ENCODE measurements around the gene SH3RF3. TPM values are rescaled to one million over a fixed set of nuclear protein-coding genes. Genes with fewer than 3 reads are reported as not detected.
A peak's percentile ranks its signal among the peaks of the same experiment; 100 is the strongest.

SH3RF3 gene
- total and polyA plus RNA-seq, 2 of the 13 experiments (the other 11 are each of a cell fraction or from before 2014, with no cell fraction given), result 0.04 TPM; not detected in 1

DNA sequence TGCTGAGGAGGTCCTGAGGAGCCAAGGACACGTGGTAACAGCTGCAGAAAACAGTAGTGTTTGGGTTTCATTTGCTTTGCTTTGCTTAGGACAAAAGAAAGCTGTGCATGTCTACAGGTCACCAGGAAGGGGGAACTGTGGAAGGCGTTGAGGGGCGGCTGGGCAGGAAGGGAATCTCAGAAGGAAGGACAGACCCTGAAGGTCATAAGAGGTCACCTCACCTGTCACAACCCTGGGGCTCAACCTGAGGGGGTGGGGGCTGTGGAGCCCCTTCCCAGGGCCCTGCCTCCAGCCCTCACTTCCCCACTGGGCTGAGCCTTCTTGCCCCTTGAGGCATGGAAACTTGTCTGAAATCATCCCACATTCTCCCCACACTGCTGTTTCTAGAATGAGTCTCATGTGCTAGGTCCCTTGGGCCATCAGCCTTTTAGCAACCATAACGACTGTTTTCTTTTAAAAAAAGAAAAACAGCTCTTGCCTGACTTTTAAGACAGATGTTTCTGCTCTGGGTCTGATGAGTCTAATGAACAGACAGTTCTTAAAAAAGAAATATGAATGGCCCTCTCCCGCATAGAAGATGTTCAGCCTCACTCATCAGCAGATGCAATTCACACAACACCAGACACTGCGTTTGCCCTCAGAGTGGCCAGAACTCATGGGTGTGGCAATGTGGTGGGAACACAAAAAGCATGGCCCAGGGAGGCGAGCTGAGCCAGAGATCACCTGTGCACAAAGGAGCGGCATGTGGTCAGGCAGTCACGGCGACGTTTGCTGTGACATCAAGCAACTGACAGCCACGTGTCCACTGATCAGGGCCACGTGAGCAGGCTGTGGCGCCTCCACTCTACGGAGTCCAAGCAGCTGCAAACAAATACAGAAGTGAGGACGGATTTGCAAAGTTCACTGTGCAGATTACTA, 400.8 kb downstream of the SH3RF3 start (continued):
- peak; percentile 48 for TF ChIP-seq SAP130 (CRISPR knock-in tag; IDR thresholded peaks at IDR 0.05; ENCODE audit: low read depth)
- TF ChIP-seq LCORL (IDR thresholded peaks at IDR 0.05), result no peak
- TF ChIP-seq LCORL (CRISPR knock-in tag; IDR thresholded peaks at IDR 0.05), result no peak
- TF ChIP-seq NR3C1 (CRISPR knock-in tag; IDR thresholded peaks at IDR 0.05), result no peak
- TF ChIP-seq NCOA1 (CRISPR knock-in tag; IDR thresholded peaks at IDR 0.05), result no peak
- no peak for TF ChIP-seq ZFX (CRISPR knock-in tag; IDR thresholded peaks at IDR 0.05; ENCODE audit: low read depth)
- no peak for TF ChIP-seq FOXP1 (IDR thresholded peaks at IDR 0.05)
- no peak for TF ChIP-seq FOXP1 (CRISPR knock-in tag; IDR thresholded peaks at IDR 0.05)
- no peak for TF ChIP-seq ZNF670 (CRISPR knock-in tag; IDR thresholded peaks at IDR 0.05; ENCODE audit: borderline replicate concordance)
- no peak for TF ChIP-seq ZNF557 (CRISPR knock-in tag; IDR thresholded peaks at IDR 0.05)
- TF ChIP-seq ZNF547 (CRISPR knock-in tag; IDR thresholded peaks at IDR 0.05), result no peak
- TF ChIP-seq KDM6A (CRISPR knock-in tag; IDR thresholded peaks at IDR 0.05; ENCODE audit: low read depth), result no peak
- no peak for TF ChIP-seq ZNF724P (CRISPR knock-in tag; IDR thresholded peaks at IDR 0.05; ENCODE audit: borderline replicate concordance)
- TF ChIP-seq FOXM1 (CRISPR knock-in tag; IDR thresholded peaks at IDR 0.05), result no peak
- no peak for TF ChIP-seq HIVEP1 (CRISPR knock-in tag; IDR thresholded peaks at IDR 0.05)
- TF ChIP-seq, protein P1, sequence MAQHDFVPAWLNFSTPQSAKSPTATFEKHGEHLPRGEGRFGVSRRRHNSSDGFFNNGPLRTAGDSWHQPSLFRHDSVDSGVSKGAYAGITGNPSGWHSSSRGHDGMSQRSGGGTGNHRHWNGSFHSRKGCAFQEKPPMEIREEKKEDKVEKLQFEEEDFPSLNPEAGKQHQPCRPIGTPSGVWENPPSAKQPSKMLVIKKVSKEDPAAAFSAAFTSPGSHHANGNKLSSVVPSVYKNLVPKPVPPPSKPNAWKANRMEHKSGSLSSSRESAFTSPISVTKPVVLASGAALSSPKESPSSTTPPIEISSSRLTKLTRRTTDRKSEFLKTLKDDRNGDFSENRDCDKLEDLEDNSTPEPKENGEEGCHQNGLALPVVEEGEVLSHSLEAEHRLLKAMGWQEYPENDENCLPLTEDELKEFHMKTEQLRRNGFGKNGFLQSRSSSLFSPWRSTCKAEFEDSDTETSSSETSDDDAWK (CRISPR knock-in tag; IDR thresholded peaks at IDR 0.05), result no peak
- TF ChIP-seq, protein P2, sequence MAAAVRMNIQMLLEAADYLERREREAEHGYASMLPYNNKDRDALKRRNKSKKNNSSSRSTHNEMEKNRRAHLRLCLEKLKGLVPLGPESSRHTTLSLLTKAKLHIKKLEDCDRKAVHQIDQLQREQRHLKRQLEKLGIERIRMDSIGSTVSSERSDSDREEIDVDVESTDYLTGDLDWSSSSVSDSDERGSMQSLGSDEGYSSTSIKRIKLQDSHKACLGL (CRISPR knock-in tag; IDR thresholded peaks at IDR 0.05), result 0 out of 2 replicates have a peak, but pooled peaks have one; percentile 33
- TF ChIP-seq, protein P3, sequence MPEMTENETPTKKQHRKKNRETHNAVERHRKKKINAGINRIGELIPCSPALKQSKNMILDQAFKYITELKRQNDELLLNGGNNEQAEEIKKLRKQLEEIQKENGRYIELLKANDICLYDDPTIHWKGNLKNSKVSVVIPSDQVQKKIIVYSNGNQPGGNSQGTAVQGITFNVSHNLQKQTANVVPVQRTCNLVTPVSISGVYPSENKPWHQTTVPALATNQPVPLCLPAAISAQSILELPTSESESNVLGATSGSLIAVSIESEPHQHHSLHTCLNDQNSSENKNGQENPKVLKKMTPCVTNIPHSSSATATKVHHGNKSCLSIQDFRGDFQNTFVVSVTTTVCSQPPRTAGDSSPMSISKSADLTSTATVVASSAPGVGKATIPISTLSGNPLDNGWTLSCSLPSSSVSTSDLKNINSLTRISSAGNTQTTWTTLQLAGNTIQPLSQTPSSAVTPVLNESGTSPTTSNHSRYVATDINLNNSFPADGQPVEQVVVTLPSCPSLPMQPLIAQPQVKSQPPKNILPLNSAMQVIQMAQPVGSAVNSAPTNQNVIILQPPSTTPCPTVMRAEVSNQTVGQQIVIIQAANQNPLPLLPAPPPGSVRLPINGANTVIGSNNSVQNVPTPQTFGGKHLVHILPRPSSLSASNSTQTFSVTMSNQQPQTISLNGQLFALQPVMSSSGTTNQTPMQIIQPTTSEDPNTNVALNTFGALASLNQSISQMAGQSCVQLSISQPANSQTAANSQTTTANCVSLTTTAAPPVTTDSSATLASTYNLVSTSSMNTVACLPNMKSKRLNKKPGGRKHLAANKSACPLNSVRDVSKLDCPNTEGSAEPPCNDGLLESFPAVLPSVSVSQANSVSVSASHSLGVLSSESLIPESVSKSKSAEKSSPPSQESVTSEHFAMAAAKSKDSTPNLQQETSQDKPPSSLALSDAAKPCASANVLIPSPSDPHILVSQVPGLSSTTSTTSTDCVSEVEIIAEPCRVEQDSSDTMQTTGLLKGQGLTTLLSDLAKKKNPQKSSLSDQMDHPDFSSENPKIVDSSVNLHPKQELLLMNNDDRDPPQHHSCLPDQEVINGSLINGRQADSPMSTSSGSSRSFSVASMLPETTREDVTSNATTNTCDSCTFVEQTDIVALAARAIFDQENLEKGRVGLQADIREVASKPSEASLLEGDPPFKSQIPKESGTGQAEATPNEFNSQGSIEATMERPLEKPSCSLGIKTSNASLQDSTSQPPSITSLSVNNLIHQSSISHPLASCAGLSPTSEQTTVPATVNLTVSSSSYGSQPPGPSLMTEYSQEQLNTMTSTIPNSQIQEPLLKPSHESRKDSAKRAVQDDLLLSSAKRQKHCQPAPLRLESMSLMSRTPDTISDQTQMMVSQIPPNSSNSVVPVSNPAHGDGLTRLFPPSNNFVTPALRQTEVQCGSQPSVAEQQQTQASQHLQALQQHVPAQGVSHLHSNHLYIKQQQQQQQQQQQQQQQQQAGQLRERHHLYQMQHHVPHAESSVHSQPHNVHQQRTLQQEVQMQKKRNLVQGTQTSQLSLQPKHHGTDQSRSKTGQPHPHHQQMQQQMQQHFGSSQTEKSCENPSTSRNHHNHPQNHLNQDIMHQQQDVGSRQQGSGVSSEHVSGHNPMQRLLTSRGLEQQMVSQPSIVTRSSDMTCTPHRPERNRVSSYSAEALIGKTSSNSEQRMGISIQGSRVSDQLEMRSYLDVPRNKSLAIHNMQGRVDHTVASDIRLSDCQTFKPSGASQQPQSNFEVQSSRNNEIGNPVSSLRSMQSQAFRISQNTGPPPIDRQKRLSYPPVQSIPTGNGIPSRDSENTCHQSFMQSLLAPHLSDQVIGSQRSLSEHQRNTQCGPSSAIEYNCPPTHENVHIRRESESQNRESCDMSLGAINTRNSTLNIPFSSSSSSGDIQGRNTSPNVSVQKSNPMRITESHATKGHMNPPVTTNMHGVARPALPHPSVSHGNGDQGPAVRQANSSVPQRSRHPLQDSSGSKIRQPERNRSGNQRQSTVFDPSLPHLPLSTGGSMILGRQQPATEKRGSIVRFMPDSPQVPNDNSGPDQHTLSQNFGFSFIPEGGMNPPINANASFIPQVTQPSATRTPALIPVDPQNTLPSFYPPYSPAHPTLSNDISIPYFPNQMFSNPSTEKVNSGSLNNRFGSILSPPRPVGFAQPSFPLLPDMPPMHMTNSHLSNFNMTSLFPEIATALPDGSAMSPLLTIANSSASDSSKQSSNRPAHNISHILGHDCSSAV (CRISPR knock-in tag; IDR thresholded peaks at IDR 0.05; ENCODE audit: borderline replicate concordance), result no peak
- TF ChIP-seq PHF5A (CRISPR knock-in tag; IDR thresholded peaks at IDR 0.05; ENCODE audit: low read depth, unreplicated experiment), result no peak
- TF ChIP-seq ZNF746 (CRISPR knock-in tag; IDR thresholded peaks at IDR 0.05), result no peak
- TF ChIP-seq, protein P4, sequence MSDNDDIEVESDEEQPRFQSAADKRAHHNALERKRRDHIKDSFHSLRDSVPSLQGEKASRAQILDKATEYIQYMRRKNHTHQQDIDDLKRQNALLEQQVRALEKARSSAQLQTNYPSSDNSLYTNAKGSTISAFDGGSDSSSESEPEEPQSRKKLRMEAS (IDR thresholded peaks at IDR 0.05), result peak; percentile 94
- no peak for TF ChIP-seq KDM1A (CRISPR knock-in tag; IDR thresholded peaks at IDR 0.05)
- TF ChIP-seq ZNF354B (CRISPR knock-in tag; IDR thresholded peaks at IDR 0.05), result no peak
